Trophoblast cell (in vitro differentiated cells and primary cell): Measurements from ENCODE around the gene PLXDC1.

Experiments used
- DNase-seq, 2 donors: peaks; one replicate each; pipeline ENCODE4 v3.0.0-alpha.2; 2016
- H2AFZ ChIP-seq: 2 replicates; pipeline ENCODE4 v1.6.1; 2013; ENCODE audit warnings: low read length, moderate library complexity, mild to moderate bottlenecking; ENCODE audit not compliant: insufficient read depth, poor library complexity
- H2AK5ac ChIP-seq: 2 replicates; pipeline ENCODE4 v1.6.1; 2013; ENCODE audit warnings: mild to moderate bottlenecking, low read length
- H2BK120ac ChIP-seq: 2 replicates; pipeline ENCODE4 v1.6.1; 2013; ENCODE audit warnings: low read length, mild to moderate bottlenecking, moderate library complexity; ENCODE audit not compliant: insufficient read depth, poor library complexity
- H2BK12ac ChIP-seq: 2 replicates; pipeline ENCODE4 v1.6.1; 2013; ENCODE audit warnings: mild to moderate bottlenecking, low read length, moderate library complexity
- H2BK5ac ChIP-seq: 2 replicates; pipeline ENCODE4 v1.6.1; 2013; ENCODE audit warnings: low read length, low read depth, moderate library complexity, mild to moderate bottlenecking; ENCODE audit not compliant: poor library complexity
- H3K14ac ChIP-seq: 2 replicates; pipeline ENCODE4 v1.6.1; 2013; ENCODE audit warnings: mild to moderate bottlenecking, low read length
- H3K18ac ChIP-seq: 2 replicates; pipeline ENCODE4 v1.6.1; 2013; ENCODE audit warnings: mild to moderate bottlenecking, low read length
- H3K23ac ChIP-seq: 2 replicates; pipeline ENCODE4 v1.6.1; 2013; ENCODE audit warnings: low read length
- H3K27ac ChIP-seq: 2 replicates; pipeline ENCODE4 v1.5.1; 2013; ENCODE audit warnings: low read depth, mild to moderate bottlenecking, inconsistent platforms, low read length, moderate library complexity
- H3K27me3 ChIP-seq: 2 replicates; pipeline ENCODE4 v1.6.1; 2013; ENCODE audit warnings: inconsistent platforms, mild to moderate bottlenecking, low read length, moderate library complexity; ENCODE audit not compliant: insufficient read depth
- H3K36me3 ChIP-seq, 2 experiments: 1 replicate in 1 of 2; 2 replicates in 1 of 2; pipeline ENCODE4 v1.6.1; 2013; ENCODE audit warnings: low read length in 2 of 2, mild to moderate bottlenecking in 2 of 2, moderate library complexity in 1 of 2; ENCODE audit not compliant: insufficient read depth in 2 of 2, control insufficient read depth in 1 of 2
- H3K4ac ChIP-seq: 2 replicates; pipeline ENCODE4 v1.6.1; 2013; ENCODE audit warnings: low read depth, mild to moderate bottlenecking, low read length, moderate library complexity
- H3K4me1 ChIP-seq, 2 experiments: 1 replicate in 1 of 2; 2 replicates in 1 of 2; pipeline ENCODE4 v1.6.1; 2013; ENCODE audit warnings: low read length in 2 of 2, mild to moderate bottlenecking in 2 of 2, moderate library complexity in 1 of 2; ENCODE audit not compliant: insufficient read depth in 2 of 2, control insufficient read depth in 1 of 2
- H3K4me2 ChIP-seq: 2 replicates; pipeline ENCODE4 v1.6.1; 2013; ENCODE audit warnings: inconsistent platforms, mild to moderate bottlenecking, low read length, moderate library complexity
- H3K4me3 ChIP-seq: 2 replicates; pipeline ENCODE4 v1.5.1; 2013; ENCODE audit warnings: mild to moderate bottlenecking, low read depth, low read length, inconsistent platforms
- H3K79me1 ChIP-seq: one replicate; pipeline ENCODE4 v1.6.1; 2013; ENCODE audit warnings: low read length
- H3K79me2 ChIP-seq: 2 replicates; pipeline ENCODE4 v1.6.1; 2013; ENCODE audit warnings: low read length, mild to moderate bottlenecking; ENCODE audit not compliant: control insufficient read depth, insufficient read depth, poor library complexity
- H3K9ac ChIP-seq: 2 replicates; pipeline ENCODE4 v1.6.1; 2013; ENCODE audit warnings: mild to moderate bottlenecking, low read length
- H3K9me3 ChIP-seq: 2 replicates; pipeline ENCODE4 v1.6.1; 2013; ENCODE audit warnings: low read depth, mild to moderate bottlenecking, control low read depth, inconsistent platforms, low read length; ENCODE audit not compliant: insufficient read depth
- H4K12ac ChIP-seq: 2 replicates; pipeline ENCODE4 v1.6.1; 2013; ENCODE audit warnings: low read depth, mild to moderate bottlenecking, low read length, moderate library complexity
- H4K8ac ChIP-seq: 2 replicates; pipeline ENCODE4 v1.6.1; 2013; ENCODE audit warnings: low read depth, mild to moderate bottlenecking, low read length, moderate library complexity
- H4K91ac ChIP-seq: one replicate; pipeline ENCODE4 v1.6.1; 2013; ENCODE audit warnings: low read depth, mild to moderate bottlenecking, low read length, moderate library complexity
- WGBS: extraction: QIAGEN DNeasy Blood & Tissue Kit; methylation state at CpG from one replicate; pipeline ENCODE4 v1.1.7; 2013; ENCODE audit warnings: missing lambda C conversion rate; ENCODE audit not compliant: insufficient read length, insufficient coverage; ENCODE audit errors: extremely low coverage; 5-methylcytosine and 5-hydroxymethylcytosine counted together

The PLXDC1 gene

DNA sequence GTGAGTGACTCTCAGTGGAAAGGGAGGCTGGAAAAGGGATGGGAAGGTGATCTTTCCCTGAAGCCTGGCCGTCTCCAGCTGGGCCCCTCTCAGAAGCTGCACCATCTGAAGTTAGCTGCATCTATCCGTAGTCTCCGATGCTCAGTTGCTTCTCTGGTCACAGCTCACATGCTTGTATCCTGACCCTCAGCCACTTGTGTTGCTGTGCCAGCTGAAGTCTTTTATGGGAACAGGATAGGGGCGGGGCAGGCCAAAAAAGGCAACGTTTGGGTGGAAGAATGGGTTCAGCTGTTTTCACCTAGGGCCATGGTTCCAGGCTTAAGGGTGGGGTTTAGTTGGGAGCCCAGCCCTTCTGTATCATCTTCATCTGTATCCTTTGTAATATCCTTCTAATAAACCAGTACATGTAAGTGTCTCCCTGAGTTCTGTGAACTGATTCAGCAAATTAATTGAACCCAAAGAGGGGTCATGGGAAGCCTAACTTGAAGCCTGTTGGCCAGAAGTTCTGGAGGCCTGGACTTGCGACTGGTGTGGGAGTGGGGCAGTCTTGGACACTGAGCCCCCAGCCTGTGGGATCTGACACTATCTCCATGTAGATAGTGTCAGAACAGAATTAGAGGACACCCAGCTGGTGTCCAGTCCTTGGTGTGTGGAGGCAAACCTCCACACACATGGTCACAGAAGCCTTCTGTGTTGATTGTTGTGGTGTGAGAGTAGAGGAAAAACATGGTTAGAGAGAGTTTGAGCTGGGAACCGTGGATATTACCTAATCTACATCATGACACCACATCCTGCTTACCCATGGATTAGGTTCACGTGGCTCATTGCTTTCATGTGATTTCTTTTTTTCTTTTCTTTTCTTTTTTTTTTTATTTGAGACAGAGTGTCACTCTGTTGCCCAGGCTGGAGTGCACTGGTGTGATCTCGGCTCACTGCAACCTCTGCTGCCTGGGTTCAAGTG, 135.0 kb downstream of the PLXDC1 start:
- no peak overlapping the region for H2AFZ ChIP-seq
- H4K12ac ChIP-seq = no peak overlapping the region
- H3K79me2 ChIP-seq = no peaks in the 10 kb centered on the region
- no peaks in the 10 kb centered on the region for H3K27me3 ChIP-seq
- no peak overlapping the region for H4K8ac ChIP-seq
- no peak overlapping the region for H3K4me2 ChIP-seq
- H3K4me1 ChIP-seq = peaks cover 5% of the 10 kb centered on the region in 2 experiments
- no peak overlapping the region for H2AK5ac ChIP-seq
- no peak overlapping the region for H2BK12ac ChIP-seq
- H3K14ac ChIP-seq = no peak overlapping the region
- no peaks in the 10 kb centered on the region for H3K9me3 ChIP-seq
- no peak overlapping the region for H4K91ac ChIP-seq
- H3K18ac ChIP-seq = no peak overlapping the region
- no CpG with 5 or more reads among the region's 9 CpGs for WGBS
- H3K4ac ChIP-seq = no peak overlapping the region
- DNase-seq = no peak
- H3K79me1 ChIP-seq = no peaks in the 10 kb centered on the region
- no peak overlapping the region for H3K9ac ChIP-seq
- no peak overlapping the region for H3K23ac ChIP-seq
- H3K27ac ChIP-seq = no peak overlapping the region
- H3K4me3 ChIP-seq = no peak overlapping the region
- no peak overlapping the region for H2BK5ac ChIP-seq
- H2BK120ac ChIP-seq = no peak overlapping the region
- no peaks in the 10 kb centered on the region for H3K36me3 ChIP-seq

DNA sequence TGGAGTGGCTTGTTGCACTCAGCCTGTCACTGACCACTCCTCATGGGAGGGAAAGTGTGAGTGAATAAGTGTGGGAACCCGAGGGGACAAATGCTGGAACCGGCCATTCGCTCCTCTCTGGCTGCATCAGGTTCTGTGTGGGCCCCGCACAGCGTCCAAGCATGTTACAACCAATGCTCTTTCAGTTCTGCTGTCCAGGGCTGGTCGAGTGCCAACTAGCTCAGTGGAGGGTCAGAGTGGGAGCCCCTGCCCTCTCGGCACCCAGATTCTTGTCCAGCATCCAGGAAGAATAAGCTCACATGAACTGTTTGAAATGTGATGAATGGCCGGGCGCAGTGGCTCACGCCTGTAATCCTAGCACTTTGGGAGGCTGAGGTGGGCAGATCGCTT, 135.9 kb downstream of the PLXDC1 start:
- DNase-seq = no peak
- Histone ChIP-seq H3K4ac (no peak overlapping the region), H3K14ac (no peak overlapping the region), H3K27me3 (no peaks in the 10 kb centered on the region), H3K18ac (no peak overlapping the region), H3K4me3 (no peak overlapping the region), H3K4me1 (peaks cover 5% of the 10 kb centered on the region in 2 experiments), H2AK5ac (no peak overlapping the region), H3K27ac (no peak overlapping the region), H3K79me2 (no peaks in the 10 kb centered on the region), H3K4me2 (no peak overlapping the region), H2BK12ac (no peak overlapping the region), H3K36me3 (no peaks in the 10 kb centered on the region), H4K8ac (no peak overlapping the region), H3K9ac (no peak overlapping the region), H3K79me1 (no peaks in the 10 kb centered on the region), H4K91ac (no peak overlapping the region), H3K23ac (no peak overlapping the region), H2BK5ac (no peak overlapping the region), H2AFZ (no peak overlapping the region), H3K9me3 (no peaks in the 10 kb centered on the region), H2BK120ac (no peak overlapping the region), H4K12ac (no peak overlapping the region)
- no CpG with 5 or more reads among the region's 11 CpGs for WGBS

DNA sequence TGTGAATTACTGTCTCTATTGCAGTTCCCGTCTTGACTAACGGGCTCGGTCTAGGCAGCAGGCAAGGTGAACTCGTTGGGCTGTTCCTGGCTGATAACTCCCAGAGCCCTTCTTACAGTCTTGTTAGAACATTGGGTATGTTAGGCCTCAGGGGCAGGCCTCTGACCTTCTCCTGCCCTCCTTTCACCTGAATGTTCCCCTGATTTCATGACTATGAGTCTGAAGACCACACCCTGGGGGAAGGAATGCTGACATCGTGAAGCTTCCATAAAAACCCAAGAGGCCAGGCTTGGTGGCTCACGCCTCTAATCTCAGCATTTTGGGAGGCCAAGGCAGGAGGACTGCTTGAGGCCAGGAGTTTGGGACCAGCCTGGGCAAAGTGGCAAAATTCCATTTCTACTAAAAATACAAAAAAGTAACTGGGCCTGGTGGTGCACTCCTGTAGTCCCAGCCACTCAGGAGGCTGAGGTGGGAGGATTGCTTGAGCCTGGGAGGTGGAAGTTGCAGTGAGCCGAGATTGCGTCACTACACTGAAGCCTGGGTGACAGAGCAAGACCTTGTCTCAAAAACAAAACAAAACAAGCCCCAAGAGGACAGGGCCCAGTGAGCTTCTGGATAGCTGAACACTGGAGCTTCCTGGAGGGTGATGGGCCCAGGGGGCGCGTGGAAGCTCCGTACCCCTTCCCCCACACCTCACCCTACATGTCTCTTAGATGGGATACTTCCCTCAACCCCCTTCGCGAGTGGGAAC, 136.5 kb downstream of the PLXDC1 start:
- Histone ChIP-seq H3K36me3 (no peaks in the 10 kb centered on the region), H3K23ac (no peak overlapping the region), H4K91ac (no peak overlapping the region), H3K9ac (no peak overlapping the region), H3K4me3 (no peak overlapping the region), H2BK12ac (no peak overlapping the region), H4K12ac (no peak overlapping the region), H4K8ac (no peak overlapping the region), H3K27ac (no peak overlapping the region), H3K18ac (no peak overlapping the region), H3K27me3 (no peaks in the 10 kb centered on the region), H2BK5ac (no peak overlapping the region), H2BK120ac (no peak overlapping the region), H3K79me2 (no peaks in the 10 kb centered on the region), H3K4me2 (no peak overlapping the region), H3K79me1 (no peaks in the 10 kb centered on the region), H3K14ac (no peak overlapping the region), H3K9me3 (no peaks in the 10 kb centered on the region), H3K4ac (no peak overlapping the region), H2AFZ (no peak overlapping the region), H2AK5ac (no peak overlapping the region), H3K4me1 (peaks cover 5% of the 10 kb centered on the region in 2 experiments)
- no CpG with 5 or more reads among the region's 13 CpGs for WGBS
- DNase-seq = peak; percentile 37 to 58

- H3K4me2 ChIP-seq = no peak overlapping the region
- H3K14ac ChIP-seq = no peak overlapping the region
- H3K27me3 ChIP-seq = no peaks in the 10 kb centered on the region
- H3K23ac ChIP-seq = no peak overlapping the region
- H3K4ac ChIP-seq = no peak overlapping the region
- DNase-seq = peak in 1 of 2 donors; percentile 28
- no peaks in the 10 kb centered on the region for H3K79me2 ChIP-seq
- no peaks in the 10 kb centered on the region for H3K36me3 ChIP-seq
- H2AFZ ChIP-seq = no peak overlapping the region
- no peak overlapping the region for H4K91ac ChIP-seq
- H2AK5ac ChIP-seq = no peak overlapping the region
- no peak overlapping the region for H2BK120ac ChIP-seq
- H4K8ac ChIP-seq = no peak overlapping the region
- no peaks in the 10 kb centered on the region for H3K79me1 ChIP-seq
- no peak overlapping the region for H3K4me3 ChIP-seq
- no peak overlapping the region for H2BK5ac ChIP-seq
- no peak overlapping the region for H2BK12ac ChIP-seq
- no peak overlapping the region for H4K12ac ChIP-seq
- H3K9ac ChIP-seq = no peak overlapping the region
- H3K9me3 ChIP-seq = no peaks in the 10 kb centered on the region
- peaks cover 5% of the 10 kb centered on the region in 2 experiments for H3K4me1 ChIP-seq
- no CpG with 5 or more reads among the region's 4 CpGs for WGBS
- H3K18ac ChIP-seq = no peak overlapping the region
- H3K27ac ChIP-seq = no peak overlapping the region
Measured at GRCh38 chr17:39014044-39014794, 137.2 kb downstream of the PLXDC1 start.
